ENCODE results near the gene CLCN1. TPM values are rescaled to one million over a fixed set of nuclear protein-coding genes. Genes with fewer than 3 reads are reported as not detected.

The CLCN1 gene
- total and polyA plus RNA-seq, 2 of the 8 experiments (the other 6 are each of a cell fraction or from before 2014, with no cell fraction given) = 0.36 to 0.41 TPM

DNA sequence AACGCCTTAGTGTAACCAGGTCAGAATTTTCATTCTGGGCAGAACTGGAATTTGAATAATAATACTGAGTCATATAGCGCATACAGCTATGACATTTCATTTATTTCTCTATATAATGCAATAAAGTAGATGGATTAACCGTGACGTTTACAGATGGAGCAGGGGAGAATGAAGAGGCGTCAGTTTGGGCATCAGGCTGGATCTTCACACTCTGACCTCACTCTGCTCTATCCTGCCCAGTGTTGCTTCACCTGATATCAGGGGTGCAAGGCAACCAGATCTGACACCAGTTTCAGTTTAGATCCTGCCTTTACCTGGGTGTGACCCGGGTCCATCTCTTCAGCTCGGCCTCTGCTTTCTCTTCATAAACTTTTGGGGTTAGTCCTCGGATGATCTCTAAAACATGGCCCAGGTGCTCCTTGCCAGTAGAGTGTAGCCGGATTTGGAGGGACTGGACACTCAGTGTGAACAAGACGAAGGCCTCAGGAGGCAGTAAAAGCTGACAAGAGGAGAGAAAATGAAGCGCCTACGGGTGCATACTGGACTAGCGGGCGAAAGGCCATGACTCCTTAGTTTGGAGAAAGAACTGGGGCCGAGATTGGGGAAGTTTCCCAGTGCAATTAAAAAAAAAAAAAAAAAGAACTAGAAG is 63.8 kb downstream of the CLCN1 start:
- 62% methylated on average over 10 of the region's 15 CpGs; no CpG with 5 or more reads in 1 of the 2 experiments for WGBS, 2 experiments (ENCODE audit: extremely low coverage in 1 of 2, insufficient coverage in 1 of 2, insufficient read length in 1 of 2, insufficient replicate concordance in 2 of 2, low coverage in 1 of 2, low lambda C conversion rate in 2 of 2, missing lambda C conversion rate in 1 of 2)
- POLR2A ChIA-PET (ENCODE audit: partially characterized antibody) = interaction anchor here (0.7 to 19.0 kb wide), 4 partner anchors 12 to 35 kb away, joined by 4 to 518 read pairs (median 122); partner anchors contain the start of genes EPHA1 and FAM131B
- Histone ChIP-seq H2BK15ac (ENCODE audit: low read length) (no peak overlapping the region), H2BK20ac (ENCODE audit: low read length) (0 out of 2 replicates have a peak overlapping the region, but pooled peaks have one; percentile 32), H2BK120ac (replicated peaks; ENCODE audit: low read depth, low read length) (no peak overlapping the region), H3K18ac (ENCODE audit: extremely low read depth, low read length) (no peak overlapping the region), H4K5ac (ENCODE audit: insufficient read length, low read depth, low read length) (no peak overlapping the region), H3K27ac (ENCODE audit: low read depth, low read length) (no peak overlapping the region), H3K4me2 (ENCODE audit: insufficient read depth in 1 of 2, low read depth in 2 of 2, low read length in 2 of 2) (peak overlapping the region; percentile 54 to 93), H3K23me2 (ENCODE audit: low read depth, low read length) (peaks cover 5% of the 10 kb centered on the region; the same call in 1 of the 2 replicates), H3K79me2 (ENCODE audit: control insufficient read depth in 1 of 2, insufficient read depth in 2 of 2, low read length in 2 of 2) (peaks cover 3 to 40% of the 10 kb centered on the region in 2 experiments; a peak in 3 of 4 replicates), H3K4ac (replicated peaks; ENCODE audit: insufficient read length, low read depth, low read length) (no peak overlapping the region), H2BK12ac (ENCODE audit: low read depth, low read length) (0 out of 2 replicates have a peak overlapping the region, but pooled peaks have one; percentile 2), H2BK5ac (ENCODE audit: low read depth, low read length) (no peak overlapping the region), H3K9me3 (ENCODE audit: insufficient read depth in 2 of 2, low read depth in 1 of 2, low read length in 1 of 2) (no peaks in the 10 kb centered on the region), H3K79me1 (ENCODE audit: low read depth, low read length) (peaks cover 13% of the 10 kb centered on the region), H3K56ac (replicated peaks; ENCODE audit: insufficient read length, low read depth, low read length) (no peak overlapping the region), H3K4me3 (ENCODE audit: extremely low read depth in 1 of 4, insufficient read depth in 2 of 4, low read depth in 3 of 4, low read length in 4 of 4) (peak overlapping the region; percentile 76 to 100 (median 88)), H4K20me1 (replicated peaks in 1 of 2; ENCODE audit: control insufficient read depth in 1 of 2, insufficient read depth in 2 of 2, low read length in 2 of 2) (peaks cover 10 to 16% of the 10 kb centered on the region in 2 experiments), H4K8ac (ENCODE audit: extremely low read depth, insufficient read depth, low read length) (no peak overlapping the region), H3K36me3 (ENCODE audit: control insufficient read depth in 2 of 4, insufficient read depth in 4 of 4, low read length in 3 of 4) (peaks cover 0 to 22% (median 7%) of the 10 kb centered on the region in 4 experiments; a peak in 7 of 8 replicates), H3K4me1 (replicated peaks in 1 of 4; ENCODE audit: control insufficient read depth in 3 of 4, insufficient read depth in 4 of 4, low read length in 3 of 4) (peaks cover 5 to 17% (median 6%) of the 10 kb centered on the region in 4 experiments), H4K91ac (replicated peaks; ENCODE audit: insufficient read length, low read length) (no peak overlapping the region), H2AK5ac (ENCODE audit: low read depth, low read length) (no peak overlapping the region), H2AFZ (ENCODE audit: low read length) (no peak overlapping the region), H3K14ac (ENCODE audit: insufficient read length) (no peak overlapping the region), H3K9ac (replicated peaks in 1 of 4; ENCODE audit: extremely low read depth in 1 of 4, low read depth in 3 of 4, low read length in 3 of 4) (no peak overlapping the region; a peak in 1 of 7 replicates), H3K23ac (ENCODE audit: insufficient read length) (no peak overlapping the region), H3K27me3 (replicated peaks in 1 of 4; ENCODE audit: control insufficient read depth in 3 of 4, extremely low read depth in 1 of 4, insufficient read depth in 3 of 4, low read length in 3 of 4) (no peaks in the 10 kb centered on the region)
- CTCF ChIA-PET (ENCODE audit: partially characterized antibody) = interaction anchor here (0.5 to 17.5 kb wide), 25 partner anchors 10 to 377 kb away, joined by 3 to 359 read pairs (median 5); partner anchors contain the start of genes EPHA1 and FAM131B
- no peak for TF ChIP-seq NRF1 (IDR thresholded peaks at IDR 0.05; ENCODE audit: low read depth, low read length)
- TF ChIP-seq, protein P1, sequence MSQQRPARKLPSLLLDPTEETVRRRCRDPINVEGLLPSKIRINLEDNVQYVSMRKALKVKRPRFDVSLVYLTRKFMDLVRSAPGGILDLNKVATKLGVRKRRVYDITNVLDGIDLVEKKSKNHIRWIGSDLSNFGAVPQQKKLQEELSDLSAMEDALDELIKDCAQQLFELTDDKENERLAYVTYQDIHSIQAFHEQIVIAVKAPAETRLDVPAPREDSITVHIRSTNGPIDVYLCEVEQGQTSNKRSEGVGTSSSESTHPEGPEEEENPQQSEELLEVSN (IDR thresholded peaks at IDR 0.05) = peak; percentile 86
- TF ChIP-seq, protein P2, sequence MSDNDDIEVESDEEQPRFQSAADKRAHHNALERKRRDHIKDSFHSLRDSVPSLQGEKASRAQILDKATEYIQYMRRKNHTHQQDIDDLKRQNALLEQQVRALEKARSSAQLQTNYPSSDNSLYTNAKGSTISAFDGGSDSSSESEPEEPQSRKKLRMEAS (IDR thresholded peaks at IDR 0.05) = 0 out of 2 replicates have a peak, but pooled peaks have one; percentile 17
- no peak for FAIRE-seq
- no peak for DNase-seq (ENCODE audit: low read depth in 1 of 2, low spot score in 2 of 2)
